Measurements from ENCODE around the gene PDK2.

PDK2 gene

DNA sequence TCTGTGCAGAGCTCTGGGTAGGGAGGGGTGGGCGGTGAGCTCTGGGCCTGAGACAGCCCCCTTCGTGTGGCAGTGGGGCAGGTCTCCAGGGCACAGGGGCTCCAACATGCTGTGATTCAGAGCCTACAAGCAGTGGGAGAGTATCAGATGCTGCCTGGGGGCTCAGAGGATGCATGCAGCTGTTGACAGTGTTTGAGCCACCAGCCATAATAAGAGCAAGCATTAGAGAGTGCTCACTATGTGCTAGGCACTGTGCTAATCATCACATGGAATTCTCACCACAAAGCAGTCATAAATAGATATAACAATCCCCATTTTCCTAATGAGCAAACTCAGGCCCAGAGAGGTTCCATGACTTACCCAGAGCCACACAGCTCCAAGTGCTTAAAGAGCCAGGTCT lies 8.1 kb downstream of the PDK2 start:
- TF ChIP-seq, protein P1, sequence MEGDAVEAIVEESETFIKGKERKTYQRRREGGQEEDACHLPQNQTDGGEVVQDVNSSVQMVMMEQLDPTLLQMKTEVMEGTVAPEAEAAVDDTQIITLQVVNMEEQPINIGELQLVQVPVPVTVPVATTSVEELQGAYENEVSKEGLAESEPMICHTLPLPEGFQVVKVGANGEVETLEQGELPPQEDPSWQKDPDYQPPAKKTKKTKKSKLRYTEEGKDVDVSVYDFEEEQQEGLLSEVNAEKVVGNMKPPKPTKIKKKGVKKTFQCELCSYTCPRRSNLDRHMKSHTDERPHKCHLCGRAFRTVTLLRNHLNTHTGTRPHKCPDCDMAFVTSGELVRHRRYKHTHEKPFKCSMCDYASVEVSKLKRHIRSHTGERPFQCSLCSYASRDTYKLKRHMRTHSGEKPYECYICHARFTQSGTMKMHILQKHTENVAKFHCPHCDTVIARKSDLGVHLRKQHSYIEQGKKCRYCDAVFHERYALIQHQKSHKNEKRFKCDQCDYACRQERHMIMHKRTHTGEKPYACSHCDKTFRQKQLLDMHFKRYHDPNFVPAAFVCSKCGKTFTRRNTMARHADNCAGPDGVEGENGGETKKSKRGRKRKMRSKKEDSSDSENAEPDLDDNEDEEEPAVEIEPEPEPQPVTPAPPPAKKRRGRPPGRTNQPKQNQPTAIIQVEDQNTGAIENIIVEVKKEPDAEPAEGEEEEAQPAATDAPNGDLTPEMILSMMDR (IDR thresholded peaks at IDR 0.05; ENCODE audit: low read length, missing control alignments): no peak
- DNase-seq (ENCODE audit: low read depth): no peak

DNA sequence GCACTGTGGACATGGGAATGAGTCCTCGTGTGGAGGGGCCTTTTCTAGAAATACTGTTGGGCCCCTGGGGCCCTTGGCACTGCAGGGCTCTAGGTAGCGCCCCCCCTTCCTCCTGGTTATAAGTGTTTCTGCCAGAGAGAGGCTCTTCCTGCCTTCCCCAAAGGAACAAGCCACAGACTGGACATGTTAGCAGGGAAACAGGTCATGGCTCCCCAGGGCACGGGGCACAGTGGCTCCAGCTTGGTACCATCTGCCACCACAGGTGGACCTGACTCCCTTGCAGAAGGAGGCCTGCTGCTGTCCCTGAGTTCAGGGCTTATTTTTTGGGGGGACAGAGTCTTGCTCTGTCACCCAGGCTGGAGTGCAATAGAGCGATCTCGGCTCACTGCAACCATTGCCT lies 8.8 kb downstream of the PDK2 start:
- DNase-seq (ENCODE audit: low read depth): no peak
- H3K4me3 ChIP-seq (replicated peaks; ENCODE audit: low read depth, low read length): no peak overlapping the region
- TF ChIP-seq, protein P1 (IDR thresholded peaks at IDR 0.05; ENCODE audit: low read length, missing control alignments): no peak

More for the DNA sequence above, 8.1 kb downstream of the PDK2 start:
- H3K4me3 ChIP-seq (replicated peaks; ENCODE audit: low read depth, low read length): no peak overlapping the region

DNA sequence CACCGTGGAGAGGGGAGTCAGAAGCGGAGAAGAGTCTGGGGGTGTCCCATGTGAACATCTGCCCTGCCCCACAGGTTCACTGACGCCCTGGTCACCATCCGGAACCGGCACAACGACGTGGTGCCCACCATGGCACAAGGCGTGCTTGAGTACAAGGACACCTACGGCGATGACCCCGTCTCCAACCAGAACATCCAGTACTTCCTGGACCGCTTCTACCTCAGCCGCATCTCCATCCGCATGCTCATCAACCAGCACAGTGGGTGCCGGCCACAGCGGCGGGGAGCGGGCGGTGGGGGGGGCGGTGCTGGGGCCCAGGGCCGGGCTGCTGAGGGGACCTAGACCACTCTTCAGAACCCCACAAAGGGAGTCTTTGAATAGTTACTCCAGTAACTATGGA lies 10.7 kb downstream of the PDK2 start:
- no peak for DNase-seq (ENCODE audit: low read depth)
- H3K4me3 ChIP-seq (replicated peaks; ENCODE audit: low read depth, low read length): no peak overlapping the region
- TF ChIP-seq, protein P1 (IDR thresholded peaks at IDR 0.05; ENCODE audit: low read length, missing control alignments): no peak

DNA sequence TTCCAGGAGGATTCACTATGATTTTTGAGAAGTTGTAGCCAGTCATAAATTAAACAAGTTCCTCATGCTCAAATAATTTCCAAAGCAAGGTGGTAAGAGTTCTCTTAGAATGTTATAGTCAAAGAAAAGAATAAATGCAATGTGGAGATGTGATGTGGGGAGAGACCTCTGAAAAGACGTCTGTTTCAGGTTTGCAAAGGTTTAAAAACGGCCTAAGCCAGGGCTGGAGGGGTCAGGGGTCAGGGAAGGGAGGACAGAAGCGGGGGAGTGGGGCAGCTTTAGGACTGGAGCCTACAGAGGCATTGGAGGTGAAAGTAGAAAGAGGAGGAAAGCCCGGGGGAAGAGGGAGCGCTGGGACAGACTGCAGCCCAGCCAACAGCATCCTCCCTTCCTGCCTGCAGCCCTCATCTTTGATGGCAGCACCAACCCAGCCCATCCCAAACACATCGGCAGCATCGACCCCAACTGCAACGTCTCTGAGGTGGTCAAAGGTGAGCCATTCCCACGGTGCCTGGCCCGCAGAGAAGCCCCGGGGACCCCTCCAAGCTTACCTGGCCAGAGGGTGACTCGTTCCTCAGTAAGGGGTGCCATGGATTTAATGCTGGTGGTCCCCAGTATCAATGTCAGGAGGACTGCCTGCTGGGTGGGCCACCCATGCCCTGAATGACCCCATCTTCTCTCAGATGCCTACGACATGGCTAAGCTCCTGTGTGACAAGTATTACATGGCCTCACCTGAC lies 11.4 kb downstream of the PDK2 start:
- DNase-seq (ENCODE audit: low read depth): no peak
- H3K4me3 ChIP-seq (replicated peaks; ENCODE audit: low read depth, low read length): no peak overlapping the region
- TF ChIP-seq, protein P1 (IDR thresholded peaks at IDR 0.05; ENCODE audit: low read length, missing control alignments): no peak

DNA sequence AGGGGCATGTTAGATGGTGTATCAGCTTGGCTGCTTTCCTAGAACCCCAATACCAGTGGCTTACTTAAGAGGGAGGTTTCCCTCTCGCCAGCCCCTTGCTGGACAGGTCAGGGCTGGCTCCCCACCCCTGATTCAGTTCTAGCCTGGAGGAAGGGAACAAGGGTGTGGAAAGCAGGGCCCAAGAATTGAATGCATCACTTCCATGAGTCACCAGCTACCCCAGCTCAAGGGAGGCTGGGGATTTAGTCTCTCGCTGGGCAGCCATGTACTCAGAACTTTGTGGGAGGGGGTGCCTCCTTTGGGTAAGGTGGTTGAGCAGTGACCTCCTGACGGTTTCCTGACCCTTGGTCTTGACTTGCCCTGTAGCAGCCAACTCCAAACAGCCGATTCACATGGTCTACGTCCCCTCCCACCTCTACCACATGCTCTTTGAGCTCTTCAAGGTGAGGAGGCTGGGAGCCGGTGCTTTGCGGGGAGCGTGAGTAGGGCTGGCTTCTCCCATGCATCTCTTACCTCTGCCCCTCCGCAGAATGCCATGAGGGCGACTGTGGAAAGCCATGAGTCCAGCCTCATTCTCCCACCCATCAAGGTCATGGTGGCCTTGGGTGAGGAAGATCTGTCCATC lies 12.8 kb downstream of the PDK2 start:
- no peak overlapping the region for H3K4me3 ChIP-seq (replicated peaks; ENCODE audit: low read depth, low read length)
- DNase-seq (ENCODE audit: low read depth): no peak
- TF ChIP-seq, protein P1 (IDR thresholded peaks at IDR 0.05; ENCODE audit: low read length, missing control alignments): no peak

DNA sequence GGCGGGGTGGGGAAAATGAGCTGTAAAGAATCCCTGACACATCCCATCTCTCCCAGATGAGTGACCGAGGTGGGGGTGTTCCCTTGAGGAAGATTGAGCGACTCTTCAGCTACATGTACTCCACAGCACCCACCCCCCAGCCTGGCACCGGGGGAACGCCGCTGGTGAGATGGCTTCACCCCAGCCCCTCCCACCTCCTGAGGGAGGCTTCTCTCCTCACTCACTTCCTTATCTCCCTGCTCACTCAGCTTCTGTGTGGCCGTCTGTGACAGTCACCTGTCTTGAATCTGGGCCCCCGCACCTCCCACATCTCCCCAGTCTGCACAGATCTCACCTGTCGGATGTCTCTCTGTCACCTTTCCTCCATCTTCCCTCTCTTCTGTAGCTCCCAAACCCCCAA lies 13.4 kb downstream of the PDK2 start:
- no peak for DNase-seq (ENCODE audit: low read depth)

More for the DNA sequence above, 13.4 kb downstream of the PDK2 start:
- TF ChIP-seq, protein P1 (IDR thresholded peaks at IDR 0.05; ENCODE audit: low read length, missing control alignments): no peak
- H3K4me3 ChIP-seq (replicated peaks; ENCODE audit: low read depth, low read length): no peak overlapping the region
